IPS-NIHi7 (cell line): ENCODE data around the gene TMEM260.

Experiments
- DNase-seq: peaks from one replicate; pipeline ENCODE4 v3.0.0; 2012; ENCODE audit warnings: mixed read lengths; ENCODE audit errors: extremely low spot score

Gene TMEM260

DNA sequence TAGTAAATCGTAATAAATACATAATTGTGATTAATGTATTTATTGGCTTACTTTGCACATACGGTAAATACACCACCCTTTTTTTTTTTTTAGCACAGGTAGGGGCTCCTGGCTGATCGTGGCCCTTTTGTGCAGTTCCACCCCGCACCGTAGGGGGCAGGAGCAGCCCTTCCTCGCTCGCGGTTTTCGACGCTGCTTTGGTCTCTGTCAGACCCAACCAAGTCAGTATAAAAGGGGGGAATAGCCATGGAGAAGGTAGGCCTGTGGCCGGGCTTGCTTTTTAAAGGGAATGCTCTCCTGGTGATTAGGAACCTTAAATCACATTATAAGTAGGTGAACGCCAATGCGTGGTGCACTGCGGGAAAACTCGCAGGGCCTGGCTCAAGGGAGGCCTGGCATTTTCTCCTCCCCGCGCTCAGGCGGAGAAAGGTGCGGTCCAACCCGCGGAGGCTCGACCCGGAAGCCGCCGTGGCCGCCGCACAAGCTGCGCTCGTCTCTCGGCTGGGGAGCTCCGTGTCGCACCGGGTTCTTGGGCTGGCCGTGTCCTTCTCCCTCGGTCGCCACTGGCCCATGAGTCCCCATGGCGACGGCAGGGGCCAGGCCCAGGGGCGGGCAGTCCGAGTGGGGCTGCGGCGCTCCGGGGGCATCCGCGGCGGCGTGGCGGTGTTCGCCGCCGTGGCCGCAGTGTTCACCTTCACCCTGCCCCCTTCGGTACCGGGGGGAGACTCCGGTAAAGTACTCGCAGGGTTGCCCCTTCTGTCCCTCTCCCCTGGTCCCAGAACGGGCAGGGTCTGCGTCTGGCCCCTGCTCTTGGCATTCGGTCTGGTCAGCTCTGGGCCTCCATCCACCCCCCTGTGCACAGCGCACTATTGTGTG is at the start of gene TMEM260:
TMEM260 (plus strand) TSS at position 454 of the 876 bp plus-strand sequence; CDS start at position 571, 117 bp downstream.
- peak; percentile 95 for DNase-seq

DNA sequence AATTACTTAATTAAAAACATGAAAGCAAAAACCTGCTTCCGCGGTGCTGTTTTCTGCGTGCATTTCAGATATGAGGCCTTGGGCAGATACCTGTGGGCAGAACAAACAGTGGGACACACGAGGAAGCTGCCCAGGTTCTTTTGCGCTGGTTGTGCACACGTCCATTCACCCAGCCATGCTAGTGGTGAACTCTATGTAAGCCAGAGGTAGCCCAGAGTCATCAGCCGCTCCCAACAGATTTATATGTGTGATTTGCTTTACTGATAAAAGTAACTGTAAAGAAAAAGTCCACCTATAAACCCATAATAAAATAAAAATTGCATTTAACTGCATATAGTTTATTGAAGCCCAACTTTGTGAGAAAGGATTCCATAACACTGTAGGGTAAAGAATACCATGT is 47.1 kb upstream of the TMEM260 start:
- DNase-seq, result no peak

DNA sequence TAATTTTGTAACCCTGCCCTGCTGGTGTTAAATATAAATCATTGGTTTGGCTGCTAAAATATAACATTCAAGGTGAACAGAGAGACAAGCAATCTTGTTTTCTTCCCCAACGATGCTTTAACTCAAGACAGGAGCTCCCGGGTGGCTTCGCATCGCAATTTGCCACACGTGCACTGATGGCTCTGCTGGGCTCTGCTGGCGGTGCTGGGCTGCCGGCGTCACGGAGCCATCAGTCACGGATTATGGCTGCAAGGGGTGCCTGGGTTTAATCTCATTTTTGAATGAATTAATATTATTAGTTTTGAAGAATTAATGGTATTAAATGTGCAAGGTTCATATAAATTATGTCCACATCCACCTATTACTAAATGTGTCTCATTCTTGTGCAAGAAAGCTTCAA is 44.9 kb upstream of the TMEM260 start:
- DNase-seq, result no peak

DNA sequence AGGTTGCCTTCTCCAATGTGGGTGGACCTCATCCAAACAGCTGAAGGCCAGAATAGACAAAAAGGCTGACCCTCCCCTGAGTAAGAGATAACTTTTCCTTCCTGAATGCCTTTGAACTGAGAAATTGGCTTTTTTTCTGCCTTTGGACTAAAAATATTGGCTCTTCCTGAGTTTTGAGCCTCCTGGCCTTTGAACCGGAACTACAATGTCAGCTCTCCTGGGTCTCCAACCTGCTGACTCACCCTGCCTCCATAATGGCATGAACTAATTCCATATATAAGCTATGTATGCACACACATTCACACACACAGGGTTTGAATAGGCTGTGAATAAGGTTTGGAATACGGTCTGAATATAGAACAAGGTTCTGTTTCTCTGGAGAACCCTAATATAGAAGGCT is 39.7 kb upstream of the TMEM260 start:
- no peak for DNase-seq

DNA sequence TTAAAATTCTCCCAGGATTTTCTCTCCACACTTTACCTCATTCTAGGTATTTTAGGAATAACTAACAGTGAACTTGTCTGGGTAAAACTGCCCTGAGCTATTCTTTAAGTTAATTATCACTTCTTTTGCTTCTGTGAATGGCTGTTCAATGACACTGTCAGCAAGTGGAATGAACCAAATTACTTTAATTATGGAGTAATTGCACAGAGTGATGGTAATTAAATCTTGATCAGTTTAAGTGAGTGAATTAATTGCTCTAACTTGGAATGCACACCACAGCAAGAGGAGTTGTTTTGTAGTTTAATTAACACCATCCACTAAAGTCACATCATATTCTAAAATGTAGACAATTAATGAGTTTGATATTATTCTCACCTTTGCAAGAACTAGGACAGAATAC is 36.2 kb upstream of the TMEM260 start:
- no peak for DNase-seq

DNA sequence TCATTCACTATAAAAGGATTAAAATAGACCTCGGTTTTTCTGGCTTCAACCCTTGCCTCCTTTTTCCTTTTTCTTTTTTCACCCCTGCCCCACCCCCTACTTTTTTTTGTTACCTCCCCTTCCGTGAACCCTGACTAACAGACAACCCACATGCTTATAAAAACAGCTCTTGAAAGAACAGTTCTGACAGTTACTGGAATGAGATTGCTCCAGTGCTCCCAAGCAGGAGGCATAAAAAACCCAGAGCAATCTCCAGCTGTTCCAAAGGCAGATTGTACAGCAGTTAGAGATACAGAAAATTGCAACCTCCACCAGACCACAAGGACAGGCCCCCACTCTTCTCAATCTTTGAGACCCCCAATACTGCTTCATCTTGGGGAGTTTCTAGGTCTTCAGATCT is 29.9 kb upstream of the TMEM260 start:
- no peak for DNase-seq

DNA sequence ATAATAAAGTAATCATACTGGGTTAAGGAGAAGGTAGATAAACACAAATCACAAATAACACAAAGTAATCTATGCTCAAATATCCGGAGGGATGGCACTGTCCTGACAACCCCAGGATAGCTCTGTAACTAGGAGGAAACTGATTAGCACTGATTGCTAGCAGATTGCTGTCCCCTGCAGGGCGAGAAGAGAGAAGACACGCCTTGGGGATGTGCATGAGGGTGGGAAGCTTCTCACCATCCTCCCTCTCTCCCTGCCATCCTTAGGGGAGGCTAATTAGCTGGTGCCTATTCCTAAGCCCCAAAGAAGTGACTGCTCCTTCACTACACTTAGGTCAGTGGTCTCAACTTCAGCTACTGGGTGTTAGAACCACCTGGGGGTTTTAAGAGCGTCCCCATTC is 27.0 kb upstream of the TMEM260 start:
- DNase-seq, result peak; percentile 59

DNA sequence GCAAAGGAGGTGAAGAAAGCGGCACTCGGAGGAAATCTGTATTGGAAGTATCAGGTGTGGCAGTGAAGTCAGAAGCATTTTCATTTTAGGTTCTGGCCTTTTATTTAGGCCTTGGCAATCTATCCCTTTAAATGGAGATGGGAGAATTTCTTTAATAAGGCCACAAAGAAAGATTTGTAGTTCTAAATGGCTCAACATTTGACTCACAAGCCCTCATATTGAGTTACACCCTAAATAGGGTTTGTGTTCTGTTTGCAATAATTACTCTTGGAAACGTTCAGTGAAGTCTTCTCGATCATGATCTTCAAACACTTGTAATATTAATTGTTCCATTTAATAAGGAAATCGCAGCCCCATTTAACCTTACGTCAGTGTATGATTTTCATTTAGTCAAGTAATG is 25.3 kb upstream of the TMEM260 start:
- no peak for DNase-seq

DNA sequence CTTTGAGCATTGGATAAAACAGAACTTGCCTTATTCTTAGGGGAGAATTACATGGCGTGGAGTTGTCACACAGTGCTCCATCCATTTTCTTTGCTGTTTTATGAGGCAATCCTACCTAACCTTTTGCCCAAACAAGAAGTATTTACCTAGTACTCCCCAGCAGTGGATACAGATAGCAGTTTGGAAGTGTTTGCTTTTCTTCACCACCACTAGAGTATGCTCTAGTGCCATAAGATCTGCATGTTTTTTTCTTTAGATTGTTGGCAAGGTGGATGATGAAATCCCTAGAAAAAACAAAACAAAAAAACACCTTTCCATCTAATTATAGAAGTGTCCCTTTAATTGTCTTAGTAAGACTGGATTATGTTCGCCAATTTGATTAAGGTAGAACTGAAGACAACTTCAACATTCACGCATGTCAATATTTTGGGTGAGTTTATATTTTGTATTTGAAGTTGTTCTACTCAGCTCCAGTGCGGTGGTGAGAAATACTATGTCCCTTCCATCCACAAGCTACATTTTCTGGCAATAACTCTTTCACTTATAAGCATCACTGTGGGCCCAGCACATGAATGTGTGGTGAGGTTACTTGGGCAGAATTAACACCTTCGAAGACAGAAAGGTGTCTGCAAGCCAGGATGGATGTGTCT is 23.6 kb upstream of the TMEM260 start:
- DNase-seq, result peak; percentile 72

DNA sequence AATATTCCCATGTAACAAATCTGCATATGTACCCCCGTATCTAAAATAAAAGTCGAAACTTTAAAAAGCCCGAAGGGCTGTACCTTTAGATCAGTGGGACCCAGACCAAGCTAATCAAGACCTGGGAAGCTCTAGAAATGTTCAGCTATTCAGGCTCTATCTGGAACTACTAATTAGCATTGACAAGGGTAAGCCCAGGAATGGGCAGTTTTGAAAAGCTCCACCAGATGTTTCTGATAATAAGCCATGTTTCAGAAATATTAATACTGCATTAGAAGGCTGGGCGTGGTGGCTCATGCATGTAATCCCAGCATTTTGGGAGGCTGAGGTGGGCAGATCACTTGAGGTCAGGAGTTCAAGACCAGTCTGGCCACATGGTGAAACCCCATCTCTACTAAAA is 20.4 kb upstream of the TMEM260 start:
- no peak for DNase-seq

DNA sequence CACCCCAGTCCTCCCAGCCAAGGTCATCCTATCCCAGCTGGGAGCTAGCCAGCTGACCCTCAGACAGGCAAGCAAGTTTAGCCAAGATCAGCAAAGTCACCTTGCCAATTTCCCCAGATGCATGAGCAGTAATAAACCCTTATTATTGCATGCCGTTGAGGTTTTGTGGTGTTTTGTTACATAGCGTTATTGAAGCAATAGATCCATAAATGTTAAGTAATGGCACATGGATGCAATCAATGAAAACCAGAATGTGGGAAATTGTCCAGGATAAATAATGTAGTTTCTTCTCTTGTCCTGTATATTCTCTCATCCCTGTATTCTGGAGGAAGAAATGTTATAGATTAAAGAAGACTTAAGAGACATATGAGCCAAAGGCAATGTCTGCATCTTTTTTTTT is 18.0 kb upstream of the TMEM260 start:
- DNase-seq, result no peak

DNA sequence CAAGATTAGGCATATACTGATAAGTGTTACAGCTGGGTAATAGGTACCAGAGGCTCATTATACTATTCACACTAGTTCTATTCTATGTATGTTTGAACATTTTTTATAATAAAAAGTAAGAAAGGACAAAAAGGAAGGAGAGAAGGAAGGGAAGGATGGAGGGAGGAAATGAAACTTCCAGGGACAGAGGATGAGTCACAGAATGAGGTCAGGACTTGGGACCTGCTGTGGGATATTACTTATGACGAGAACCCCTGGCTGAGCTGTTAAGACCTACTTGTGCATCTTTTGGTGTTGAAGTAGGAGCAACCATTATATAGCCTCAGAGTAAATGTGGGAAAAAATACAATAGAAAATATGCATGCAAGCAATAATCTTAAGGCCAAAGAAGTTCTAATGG is 16.7 kb upstream of the TMEM260 start:
- no peak for DNase-seq

DNA sequence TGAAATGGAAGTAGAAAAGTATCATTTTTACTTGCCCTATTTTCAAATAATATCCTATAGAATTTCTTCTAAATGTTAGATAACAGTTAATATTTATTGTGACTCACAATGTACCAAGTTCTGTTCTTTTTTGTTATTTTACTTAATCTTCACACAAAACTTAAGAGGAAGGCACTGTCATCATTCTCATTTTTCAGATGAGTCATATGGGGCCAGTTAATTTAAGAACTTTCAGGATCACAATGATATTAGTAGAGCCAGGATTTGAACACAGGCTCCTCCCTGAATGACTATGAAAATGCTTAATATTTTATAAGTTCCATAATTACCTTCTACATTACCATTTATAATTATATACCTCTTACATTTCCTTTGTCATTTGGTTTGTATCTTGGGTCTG is 10.4 kb upstream of the TMEM260 start:
- DNase-seq, result no peak

DNA sequence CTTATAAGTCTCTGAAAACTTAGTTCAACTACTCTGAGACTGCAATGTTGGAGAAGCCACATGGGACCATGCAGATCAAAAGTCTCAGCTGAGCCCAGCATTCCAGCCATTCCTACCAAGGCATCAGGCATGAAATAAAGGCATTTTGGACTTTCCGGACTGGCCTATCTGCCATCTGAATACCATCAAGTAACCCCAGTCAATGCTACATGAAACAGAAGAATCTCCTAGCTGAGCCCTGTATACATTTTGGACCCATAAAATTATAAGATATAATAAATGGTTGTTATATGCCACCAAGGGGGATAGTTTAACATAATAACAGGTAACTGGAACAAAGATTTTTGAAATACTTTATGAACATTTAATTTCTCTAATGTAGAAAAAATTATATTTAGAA is 9.3 kb upstream of the TMEM260 start:
- DNase-seq, result no peak

DNA sequence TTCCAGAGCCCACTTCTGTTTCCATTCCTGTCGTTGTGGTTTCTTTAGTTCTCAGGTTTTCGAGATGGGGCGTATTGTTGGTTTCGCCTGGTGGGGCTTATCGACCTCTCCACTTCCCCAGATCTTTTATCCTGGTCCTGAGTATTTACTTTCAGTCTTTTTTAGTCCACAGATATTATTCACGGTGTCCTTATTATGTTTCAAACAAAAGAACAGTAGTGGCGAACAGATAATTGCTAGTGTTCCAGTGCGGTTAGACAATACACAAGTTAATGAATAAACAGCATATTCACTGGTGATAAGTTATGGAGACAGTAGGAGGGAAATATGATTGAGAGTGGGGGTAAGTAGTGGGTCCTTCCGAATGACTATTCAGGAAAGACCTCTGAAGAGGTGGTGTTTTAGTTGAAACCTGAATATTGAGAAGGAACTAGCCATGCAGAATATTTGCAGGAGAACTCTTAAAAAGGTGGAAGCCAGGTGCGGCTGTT is 668 bp downstream of the TMEM260 start:
- no peak for DNase-seq

DNA sequence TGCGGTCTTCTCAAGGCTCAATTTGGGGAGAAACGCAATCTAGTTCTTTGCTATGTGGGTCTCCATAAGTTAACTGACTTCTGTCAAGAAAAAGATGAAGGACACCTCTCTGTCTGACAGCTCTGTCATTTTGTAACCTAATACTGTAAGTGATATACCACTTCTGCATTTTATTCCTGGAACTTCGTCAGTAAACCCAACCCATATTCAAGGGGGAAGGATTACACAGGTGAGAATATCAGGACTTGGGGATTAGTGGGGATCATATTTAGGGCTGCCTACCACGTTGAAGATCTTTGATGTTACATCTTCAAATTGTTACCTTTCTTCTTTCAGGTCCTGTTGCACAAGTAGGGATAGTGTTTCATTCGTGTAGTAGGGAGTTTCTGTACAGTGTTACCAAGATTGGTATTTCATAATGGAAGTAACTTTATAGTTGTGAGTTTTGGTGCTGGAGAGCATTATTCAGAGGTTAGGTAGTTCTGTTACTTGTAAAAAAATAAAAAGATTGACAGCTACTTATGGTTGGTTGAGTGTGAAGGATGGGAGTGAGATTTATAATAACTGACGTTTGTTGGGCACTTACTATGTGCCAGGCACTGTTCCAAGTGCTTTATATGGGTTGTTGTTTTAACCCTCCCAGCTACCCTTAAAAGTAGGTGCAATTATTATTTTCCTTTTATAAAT is 1.6 kb downstream of the TMEM260 start:
- no peak for DNase-seq

DNA sequence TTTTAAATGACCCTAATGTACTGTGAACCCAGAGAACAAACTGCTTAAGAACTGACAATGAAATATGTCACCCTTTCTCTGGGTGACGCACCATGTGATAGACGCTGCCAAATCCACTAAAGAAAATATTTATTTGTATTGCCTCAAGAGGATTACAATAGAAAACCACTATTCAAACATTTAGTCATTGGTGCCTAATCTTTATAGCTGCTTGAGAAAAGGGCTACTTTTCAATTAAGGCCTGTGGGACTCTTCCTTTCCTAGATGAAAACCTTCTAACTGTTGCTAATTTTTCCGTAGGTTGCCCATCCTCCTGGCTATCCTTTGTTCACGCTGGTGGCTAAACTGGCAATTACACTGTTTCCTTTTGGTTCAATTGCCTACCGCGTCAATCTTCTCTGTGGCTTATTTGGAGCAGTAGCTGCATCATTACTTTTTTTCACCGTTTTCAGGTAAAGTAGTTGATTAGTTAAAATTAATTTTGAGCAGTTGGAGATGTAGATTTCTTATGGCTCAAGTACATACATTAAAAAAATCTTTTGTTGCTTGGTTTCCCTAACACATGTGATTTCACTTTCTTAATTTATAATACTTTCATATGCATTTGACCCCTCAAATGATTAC is 6.0 kb downstream of the TMEM260 start:
- DNase-seq, result no peak

DNA sequence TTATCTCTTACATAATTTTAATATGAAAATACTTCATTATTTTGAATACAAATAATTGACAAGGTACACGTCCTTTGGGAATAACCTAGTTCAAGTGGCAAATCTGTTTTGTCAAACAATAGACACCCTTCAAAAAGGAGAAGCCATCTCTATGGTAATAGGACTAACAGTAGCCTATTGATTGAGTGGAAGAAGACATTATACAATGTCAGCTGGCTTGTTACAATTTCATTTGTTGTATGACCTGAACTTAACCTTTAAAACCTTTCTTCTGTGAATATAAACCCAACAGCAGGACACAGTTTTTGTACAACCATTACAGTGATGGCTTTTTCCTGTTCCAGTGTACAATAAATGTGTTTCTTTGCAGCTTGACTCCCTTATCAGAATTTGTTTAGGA is 8.1 kb downstream of the TMEM260 start:
- no peak for DNase-seq

DNA sequence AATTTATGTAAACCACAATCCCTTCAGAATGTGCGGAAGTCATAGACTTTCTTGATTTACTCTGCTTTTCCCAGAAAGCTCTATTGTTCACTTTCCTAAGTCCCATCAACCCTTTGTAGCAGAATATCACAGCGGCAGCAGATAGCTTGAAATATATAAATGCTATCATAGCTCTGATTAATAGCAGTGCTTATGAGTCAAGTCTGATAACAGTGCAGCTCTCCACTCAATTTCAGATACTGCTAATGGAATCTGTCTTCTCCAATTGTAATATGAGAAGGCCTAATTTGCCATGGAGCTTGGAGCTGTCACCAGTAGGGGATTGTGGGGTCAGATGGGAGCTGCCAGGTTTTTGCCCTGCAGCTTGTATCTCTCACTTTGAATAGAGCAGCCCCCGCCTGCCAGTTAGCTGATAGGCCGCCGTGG is 10.9 kb downstream of the TMEM260 start:
- DNase-seq, result peak; percentile 30

DNA sequence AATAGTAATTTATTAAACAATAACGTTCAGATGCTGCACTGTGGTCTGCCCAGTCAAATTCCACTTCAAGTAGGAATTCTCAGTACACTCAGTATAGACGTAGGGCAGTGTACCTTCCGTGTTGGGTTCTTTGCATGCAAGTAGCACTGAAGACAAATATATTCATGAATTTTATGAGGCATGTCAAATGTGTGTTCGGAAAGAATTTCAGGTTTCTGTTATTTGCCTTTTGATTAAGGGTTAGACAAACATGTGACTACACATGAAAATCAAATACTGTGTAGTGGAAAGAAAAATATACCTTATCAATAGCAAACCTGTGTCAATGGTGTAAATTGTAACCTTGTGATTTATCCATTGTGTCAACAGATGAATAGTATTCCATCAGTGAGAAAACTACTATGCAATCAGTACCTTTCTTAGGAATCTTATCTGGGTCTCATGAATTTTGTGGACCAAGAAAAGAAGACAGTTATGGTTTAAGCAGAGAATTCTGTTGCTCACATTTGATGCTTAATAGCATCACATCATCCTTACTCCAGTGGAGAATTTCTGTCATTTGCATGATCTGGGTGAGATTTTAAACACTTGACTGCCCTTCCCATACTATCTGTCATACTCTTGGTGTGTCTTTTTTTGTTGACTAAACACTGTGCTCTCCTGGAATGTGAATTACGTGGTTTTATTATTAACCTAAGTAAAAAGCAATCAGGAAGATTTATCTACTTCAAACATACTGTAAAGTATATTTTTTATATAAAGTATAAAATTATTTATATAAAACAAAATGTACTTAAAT is 13.3 kb downstream of the TMEM260 start:
- no peak for DNase-seq

DNA sequence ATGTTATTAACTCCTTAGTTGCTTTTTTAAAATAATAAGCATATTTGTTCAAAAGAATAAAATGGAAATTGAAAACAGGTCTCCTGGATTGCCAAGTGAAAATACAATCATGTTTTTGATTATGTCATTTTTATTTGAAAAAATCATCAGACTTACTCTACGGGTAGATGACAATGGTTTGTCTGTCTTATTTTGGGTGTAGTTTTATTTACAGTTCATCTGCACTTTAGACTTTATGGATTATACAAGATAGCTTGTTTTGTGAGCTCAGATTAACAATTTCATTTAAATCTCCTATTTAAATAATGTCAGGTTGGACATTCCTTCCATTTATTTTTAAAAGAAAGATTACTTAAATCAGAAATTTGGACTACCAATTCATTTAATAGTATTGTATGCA is 14.8 kb downstream of the TMEM260 start:
- no peak for DNase-seq
